Amniotic epithelial cell (primary cell): Measurements from ENCODE around the gene CTU2.

Experiments used
- DNase-seq: peaks from one replicate; pipeline ENCODE4 v3.0.0-alpha.2; 2010; ENCODE audit warnings: low read depth

Gene CTU2

DNA sequence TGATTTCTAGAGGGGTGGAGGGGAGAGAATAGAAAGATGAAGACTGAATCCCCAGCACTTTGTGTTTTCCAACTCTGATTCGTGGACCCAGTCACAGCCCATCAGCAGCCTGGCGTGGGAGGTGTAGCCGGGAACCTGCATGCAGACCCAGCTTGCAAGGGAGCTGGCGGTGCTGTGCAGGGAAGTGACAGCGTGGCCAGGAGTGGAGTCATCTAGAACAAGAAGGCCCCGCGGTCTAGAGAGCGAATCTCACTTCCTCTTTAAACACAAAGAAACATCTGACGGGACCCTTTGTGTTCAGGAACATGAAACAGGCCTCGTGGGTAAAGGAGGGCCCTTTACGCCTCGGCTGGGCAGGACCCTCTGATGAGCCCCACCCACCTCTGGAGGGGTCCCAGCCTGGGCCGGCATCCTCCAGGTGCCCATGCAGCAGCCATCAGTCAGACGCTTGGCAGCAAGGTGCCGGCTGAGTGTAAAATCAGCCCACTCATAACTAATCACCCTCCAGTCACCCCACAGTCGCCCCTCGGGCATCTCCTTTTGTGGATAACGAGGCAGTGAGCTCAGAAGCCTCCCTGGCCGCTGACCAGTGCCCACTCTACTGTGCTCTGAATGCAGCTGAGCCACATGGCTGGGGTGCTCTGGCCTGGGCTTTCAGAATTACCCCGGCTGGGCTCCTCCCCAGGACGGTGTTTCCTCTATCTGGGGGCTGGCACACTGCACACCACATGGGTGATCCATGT, 24.4 kb upstream of the CTU2 start:
- DNase-seq: no peak

DNA sequence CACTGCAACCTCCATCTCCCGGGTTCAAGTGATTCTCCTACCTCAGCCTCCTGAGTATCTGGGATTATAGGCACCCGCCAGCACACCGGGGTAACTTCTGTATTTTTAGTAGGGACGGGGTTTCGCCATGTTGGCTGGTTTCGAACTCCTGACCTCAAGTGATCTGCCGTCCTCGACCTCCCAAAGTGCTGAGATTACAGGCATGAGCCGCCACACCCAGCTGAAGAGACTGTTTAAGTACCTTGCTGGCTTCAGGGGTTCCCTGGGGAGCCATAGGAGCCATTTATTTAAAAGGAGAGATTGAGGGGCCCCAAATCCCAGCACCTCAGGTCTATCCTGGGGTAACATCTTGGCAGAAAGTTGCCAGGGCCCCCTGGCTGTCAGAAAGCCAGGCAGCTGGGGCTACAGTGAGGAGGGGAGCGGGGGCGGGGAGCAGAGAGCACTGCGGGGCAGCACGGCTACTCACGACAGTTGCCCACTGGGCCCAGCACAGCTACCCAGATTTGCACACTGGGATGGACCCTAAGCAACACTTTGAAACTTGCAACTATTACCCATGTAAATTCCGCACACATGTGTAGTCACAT, 21.6 kb upstream of the CTU2 start:
- DNase-seq: no peak

DNA sequence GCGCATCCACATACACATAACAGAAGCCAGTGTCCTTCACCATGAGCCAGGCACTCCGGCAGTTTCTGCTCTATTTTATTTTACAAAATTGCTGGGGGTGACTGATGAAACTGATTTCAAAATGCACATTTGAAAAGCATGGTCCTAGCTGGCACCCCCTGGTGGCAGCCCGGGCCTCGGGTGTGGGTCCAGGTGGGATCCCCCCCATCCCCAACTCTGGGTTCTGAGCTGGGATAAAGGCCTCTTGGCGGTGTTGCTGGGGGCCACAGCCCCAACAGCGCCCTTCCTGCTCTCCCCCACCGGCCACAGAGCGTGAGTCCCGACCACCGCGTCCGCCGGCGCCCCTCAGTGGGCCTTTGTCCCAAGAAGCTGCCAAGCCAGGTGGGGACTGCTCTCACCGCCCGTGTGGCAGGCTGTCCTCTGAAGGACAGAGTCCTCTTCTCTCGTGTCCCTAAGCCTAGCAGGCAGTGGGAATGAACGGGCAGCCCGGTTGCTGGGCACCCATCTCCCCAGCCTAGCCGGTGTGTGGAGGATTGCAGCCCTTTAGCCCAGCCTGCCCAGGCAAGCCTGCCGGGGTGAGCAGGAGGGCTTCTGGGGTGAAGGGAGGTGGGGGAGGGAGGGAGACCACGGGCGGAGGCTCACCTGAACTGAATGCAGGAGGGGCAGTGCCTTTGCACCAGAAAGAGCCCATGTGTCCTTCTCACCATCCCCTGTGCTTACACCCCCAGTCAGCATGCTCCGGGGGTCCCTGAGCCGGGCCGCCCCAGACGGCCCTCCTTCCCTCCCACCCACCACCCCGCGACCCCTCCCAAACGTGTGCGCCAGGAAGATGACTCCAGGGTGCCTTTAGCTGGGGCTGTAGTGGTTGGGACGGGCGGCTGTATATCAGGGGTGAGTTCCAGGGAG, 20.9 kb upstream of the CTU2 start:
- peak; percentile 65 for DNase-seq

DNA sequence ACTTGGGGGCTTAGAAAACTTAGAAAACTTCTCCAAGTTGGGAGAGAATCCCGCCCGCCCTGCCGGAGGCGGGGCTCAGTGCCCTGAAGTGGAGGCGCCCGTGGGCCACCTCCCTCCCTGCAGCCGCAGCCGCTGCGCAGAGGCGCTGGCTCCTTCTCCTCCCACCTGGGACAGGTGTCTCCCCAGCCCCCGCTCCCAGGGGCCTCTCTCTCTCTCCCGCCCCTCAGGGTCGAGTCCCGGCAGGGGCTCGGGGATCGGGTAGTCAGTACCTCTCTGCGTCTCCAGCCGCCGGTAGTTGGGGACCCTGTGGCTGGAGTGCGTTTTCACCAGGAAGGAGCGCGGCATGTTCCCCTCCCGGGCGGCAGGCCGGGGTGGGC, 20.3 kb upstream of the CTU2 start:
- DNase-seq: no peak

DNA sequence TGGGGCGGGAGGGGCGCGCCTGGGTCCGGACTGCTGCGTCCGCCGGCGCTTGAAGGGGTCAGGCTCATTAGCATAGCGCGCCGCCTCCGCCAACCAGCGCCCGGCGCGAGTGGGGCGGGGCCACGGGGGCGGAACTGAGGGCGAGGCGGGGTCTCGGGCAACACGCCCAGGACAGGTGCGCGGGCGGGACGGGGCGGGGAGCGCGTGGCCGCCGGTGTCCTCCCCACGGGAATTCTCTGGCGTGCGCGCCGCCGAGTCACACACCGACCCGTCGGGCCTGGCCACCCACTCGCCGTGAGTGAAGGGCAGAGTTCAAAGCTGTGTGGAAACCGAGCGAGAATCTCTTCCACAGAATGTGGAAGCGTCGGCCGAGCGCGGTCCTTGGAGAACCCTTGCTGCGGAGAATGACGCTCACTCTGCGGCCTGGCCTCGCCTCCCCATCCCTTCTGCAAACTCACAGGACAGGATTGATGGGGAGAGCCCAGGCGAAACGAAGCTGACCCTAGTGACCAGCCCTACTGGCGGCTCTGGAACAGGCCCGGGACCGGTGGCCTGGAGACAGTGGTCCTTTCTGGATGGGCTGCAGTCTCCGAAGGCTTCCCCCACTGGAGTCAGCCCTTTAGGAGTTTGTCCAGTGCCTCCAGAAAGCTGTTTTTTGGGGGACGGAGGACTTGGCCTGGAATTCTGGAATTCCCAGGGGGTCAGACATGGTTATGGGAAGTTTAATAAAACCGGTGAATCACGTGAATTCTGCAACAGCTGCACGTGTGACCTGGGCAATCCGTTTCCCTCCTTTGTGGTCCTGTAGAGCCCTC, 19.7 kb upstream of the CTU2 start, which contains the start of gene SNAI3:
SNAI3 (minus strand) TSS at position 69 of the 815 bp plus-strand sequence. CDS start 101 bp downstream, outside the sequence.
- peak; percentile 35 for DNase-seq

DNA sequence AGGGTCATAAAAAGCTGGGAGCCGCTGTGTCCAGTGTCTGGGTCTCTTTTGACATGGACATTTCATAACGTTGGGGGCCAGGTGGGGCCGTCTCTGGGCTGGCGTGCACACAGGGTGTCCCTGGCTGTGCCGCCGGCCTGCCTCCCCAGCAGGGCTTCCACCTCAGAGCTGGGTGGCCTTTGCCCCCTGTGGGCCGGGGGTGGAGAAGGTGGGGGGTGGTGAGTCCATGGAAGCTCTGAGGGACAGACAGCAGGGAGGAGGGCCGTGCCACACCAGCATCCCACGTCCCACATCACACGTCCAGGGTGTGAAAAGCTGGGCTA, 19.1 kb upstream of the CTU2 start:
- no peak for DNase-seq

DNA sequence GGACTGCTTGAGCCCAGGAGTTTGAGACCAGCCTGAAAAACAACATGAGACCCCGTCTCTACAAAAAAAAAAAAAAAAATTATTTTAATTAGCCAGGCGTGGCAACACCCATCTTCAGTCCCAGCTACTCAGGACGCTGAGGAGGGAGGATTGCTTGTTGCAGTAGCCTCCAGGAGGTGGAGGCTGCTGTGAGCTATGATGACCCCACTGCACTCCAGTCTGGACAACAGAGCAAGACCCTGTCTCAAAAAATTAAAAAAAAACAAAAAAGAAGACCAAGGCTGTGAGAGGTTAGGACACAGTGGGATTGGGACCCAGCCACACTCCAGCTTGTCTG, 18.7 kb upstream of the CTU2 start:
- DNase-seq: no peak

DNA sequence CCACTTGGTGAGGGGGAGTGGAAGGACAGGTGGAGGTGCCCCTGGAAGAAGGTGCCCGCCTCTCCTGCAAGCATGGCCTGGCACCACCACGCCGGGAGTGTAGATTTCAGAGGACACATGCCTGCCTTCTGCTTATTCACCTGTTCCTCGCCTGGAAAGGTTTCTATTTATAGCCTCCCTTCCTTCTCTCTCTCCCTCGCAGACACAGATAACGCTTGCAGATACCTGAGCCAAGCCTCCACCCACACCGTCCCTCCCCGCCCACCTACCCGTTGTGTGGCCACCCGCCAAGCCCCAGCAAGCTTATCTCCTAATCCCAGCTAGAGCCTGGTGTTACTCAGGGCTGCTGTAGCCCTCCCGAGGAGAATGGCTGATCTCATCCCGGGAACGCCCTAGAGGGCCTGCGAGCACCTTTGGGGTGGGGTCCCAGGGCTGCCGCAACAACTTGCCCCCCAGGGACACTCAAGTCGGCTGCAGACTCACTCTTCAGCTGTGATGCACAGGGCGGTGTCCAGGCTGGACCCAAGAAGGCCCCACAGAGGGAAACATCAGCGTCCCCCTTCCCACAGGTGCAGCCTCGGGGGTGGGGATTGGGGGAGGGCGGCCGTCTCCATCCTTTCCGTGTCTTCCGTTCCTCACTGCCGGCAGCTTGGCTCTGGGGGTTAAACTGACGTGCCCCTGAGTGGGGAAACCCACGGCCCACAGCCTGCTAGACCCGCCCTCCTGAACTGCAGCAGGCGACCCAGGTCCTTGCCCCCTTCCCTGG, 18.1 kb upstream of the CTU2 start:
- DNase-seq: peak; percentile 55

DNA sequence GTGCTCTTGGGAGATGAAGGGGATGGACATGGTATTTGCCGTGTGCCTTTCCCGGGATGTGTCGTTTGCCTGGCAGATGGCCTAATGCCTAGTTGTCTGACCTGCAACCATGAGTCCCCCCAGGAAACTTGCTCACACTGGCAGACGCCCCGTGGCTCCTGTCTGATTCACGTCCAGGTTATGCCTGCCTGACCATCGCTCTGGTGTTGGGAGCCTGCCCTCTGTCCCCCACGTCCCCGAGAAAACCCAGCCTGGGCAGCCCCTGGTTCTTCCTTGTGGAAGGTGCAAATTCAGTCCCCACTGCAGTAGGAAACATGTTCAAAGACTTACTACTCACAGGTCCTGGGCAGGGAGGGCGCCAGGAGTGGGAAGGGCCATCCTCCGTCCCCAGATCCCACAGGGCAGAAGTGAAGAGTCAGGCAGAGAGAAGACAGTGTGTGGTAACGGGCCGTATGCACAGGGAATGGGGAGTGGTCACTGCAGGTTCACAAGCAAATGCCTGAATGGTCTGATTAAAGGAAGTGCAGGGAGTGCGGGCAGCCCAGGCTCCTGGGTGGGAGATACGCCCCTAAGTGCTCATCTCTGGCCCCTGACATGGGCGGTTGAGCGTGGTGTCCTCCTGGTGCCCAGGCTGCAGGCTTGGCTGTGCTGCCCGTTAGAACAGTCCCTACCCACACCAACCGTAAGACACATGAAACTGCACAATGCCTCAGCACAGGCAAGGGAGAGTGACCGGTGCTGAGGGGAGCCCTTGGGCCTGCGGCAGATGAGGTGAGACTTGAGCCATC, 15.8 kb upstream of the CTU2 start:
- DNase-seq: no peak

DNA sequence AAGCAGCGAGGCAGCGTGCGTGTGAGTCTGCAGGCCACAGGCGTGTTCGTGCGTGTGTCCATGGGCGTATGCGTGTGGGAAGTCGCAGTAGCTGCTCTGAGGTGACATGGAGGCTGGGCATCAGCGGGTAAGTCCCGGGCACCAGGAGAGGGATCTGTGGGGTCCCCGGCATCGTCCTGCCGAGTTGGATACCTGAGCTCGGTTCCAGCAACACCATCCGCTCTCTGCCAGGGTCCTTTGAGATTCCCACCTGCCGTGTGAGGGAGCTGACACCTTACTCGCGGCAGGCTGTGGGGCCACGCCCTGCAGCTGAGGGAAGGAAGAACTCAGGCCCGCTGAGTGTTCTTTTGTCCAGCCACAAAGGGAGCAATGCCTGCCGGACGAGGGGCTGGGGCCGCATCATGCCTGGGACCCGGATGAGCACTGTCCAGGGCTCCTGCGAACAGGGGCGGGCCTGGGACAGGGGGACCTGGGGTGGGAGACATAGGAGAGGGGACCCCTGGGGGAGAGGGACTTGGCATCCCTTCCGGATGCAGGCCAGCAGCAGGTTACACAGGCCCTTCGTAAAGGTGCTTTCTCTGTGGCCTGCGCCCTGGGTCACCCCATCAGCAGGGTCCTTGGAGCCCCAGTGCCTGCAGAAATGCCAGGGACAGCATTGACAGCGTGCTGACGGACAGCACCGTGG, 15.0 kb upstream of the CTU2 start:
- DNase-seq: no peak

DNA sequence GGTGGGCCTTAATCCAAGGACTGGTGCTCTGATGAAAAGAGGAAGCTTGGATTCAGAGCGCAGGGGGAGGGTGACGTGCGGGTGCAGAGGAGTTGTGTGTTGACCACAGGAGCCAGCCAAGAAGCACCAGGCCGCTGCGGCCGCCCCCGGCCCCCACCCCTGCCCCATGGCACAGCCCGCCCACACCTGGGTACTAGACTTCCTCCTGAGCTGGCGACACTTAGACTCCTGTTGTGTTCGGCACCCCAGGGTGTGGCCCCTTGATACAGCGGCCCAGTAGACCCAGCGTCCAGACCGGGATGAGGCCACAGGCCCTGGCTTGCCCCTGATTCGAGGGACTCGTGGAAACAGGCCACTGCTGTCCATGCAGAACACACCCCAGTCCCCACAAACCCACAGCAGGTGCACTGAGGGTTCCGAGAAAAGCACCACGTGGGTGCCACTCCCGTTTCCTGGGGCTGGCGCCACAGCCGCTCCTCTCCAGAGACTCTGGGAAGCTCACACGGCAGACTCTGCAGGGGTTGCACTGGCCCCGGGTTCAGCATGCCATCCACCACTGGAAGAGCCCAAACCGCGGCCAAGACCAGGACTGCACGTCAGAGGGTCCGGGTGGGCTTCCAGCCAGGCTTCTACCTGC, 14.3 kb upstream of the CTU2 start:
- no peak for DNase-seq

DNA sequence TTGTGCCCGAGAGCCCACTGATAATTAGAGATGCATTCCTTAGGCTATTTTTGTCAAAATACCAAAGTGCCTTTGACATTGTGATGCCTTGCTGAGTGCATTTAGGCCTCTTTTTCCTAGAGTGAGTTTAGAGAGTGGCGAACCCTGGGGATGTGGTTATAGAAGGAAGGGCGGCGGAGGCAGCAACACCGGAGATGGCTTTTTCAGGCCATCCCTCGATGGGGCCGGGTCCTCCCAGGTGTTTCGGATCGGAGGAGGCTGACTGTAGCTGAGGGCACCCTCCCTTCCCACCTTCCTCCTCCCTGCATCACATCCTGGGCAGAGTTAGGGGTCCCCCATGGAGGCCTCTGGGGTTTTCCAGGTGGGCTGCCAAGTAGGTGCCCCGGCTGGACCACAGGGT, 13.4 kb upstream of the CTU2 start:
- DNase-seq: no peak

DNA sequence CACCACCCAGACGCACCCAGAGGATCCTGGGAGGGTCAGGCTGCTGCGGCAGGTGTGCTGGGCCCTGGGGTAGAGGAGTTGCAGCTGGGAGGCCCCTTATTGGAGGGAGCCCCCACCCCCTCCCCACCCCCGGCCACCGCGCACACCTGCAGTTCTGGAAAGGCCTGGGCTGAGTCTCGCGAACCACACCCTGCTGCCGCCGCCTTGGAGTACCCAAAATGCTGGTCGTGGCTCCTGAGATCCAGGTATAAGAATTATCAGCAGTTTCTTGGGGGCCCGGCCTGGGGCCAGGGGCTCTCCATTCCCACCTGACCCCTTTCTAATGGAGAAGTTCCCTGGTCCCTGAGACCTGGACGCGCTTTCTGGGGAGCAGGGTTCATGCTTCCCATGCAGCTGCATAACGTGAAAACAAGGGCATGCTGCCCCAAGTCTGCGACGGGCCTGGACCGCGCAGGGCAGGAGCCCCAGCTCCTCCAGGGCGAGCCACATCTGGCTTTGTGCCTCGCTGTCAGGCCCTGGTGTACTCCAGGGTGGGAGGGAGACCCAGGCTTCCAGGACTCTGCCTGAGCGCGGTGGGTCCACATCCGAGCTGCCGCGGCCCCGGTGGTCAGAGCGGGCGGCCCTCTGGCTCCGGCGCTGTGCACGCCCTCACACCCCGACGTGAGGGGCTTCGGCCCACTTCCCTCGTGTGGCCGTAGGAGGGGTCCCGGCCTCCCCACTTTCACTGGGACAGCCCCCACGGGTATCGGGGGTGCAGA, 12.7 kb upstream of the CTU2 start:
- DNase-seq: no peak

DNA sequence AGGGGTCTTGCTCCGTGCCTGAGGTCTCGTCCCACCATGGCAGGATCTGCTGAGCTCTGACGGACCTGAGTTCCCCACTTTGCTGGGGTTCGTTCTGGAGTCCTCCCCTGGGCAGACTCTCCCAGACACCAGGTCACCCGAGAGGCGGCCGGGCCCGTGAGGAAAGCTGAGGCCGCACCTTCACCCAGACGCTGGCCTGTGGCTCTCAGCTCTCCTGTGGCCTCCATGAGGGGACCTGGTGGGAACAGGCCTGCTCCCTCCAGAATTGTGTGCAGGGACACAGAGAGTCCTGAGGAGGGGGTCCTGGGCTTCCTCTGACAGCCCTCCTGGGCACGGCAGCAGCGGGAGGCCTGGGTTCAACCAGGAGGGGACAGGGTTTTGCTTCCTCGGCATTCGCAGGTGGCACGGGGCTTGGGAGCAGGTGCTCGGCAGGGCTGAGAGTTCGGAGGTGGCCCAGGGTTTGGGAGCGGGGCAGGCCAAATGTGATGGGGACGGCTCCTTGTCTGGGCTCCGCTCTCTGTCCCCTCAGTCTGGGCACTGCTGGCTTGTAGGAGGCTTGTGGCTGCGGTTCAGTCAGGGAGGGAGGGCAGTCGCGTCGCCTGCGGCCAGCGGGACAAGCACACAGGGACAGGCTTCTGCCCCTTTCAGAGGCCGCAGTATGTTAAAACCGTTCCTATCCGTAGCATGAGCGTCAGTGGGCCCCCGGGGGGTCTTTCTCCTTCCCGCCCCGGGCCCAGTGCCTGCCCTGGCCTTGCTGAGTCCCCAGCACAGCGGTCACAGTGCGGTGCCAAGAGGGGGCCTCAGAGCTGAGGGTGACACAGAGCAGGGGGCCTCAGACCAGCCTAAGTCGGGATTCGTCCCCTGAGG, 11.8 kb upstream of the CTU2 start:
- no peak for DNase-seq

DNA sequence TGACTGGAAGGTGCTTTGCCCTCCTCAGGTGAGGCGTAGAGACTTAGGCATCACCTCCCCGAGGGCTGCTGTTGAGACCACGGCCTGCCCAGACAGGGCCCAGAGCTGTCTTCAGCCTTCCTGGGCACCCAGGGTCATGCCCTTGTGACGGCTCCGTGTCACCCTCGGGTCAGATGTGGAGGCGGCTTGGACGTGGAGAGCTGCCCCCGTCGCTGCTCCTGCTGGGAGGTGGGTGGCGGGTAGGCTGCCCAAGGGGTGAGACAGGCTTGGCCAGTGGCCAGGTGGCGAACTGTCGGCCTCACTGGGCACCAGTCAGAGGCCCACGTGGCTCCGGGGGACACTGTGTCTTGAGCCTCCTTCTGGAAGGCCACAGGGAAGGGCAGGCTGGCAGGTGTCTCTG, 11.1 kb upstream of the CTU2 start:
- no peak for DNase-seq

DNA sequence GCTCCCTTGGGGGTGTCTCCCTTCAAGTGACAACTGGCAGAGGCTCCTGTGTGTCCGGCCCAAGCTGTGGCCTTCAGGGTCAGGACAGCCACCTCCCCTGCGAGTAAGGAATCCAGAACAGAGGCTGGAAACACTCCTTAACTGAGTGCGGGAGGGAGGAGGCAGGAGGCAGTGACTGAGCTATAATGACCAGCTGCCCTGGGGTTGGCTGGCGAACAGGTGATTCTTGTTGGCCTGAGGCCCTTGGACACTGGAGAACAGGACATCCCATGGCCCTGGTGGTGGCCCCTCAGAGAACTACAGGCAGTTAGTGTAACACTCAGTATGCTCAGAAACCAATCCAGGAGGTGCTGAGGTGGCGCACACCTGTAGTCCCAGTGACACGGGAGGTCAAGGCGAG, 10.6 kb upstream of the CTU2 start:
- no peak for DNase-seq

DNA sequence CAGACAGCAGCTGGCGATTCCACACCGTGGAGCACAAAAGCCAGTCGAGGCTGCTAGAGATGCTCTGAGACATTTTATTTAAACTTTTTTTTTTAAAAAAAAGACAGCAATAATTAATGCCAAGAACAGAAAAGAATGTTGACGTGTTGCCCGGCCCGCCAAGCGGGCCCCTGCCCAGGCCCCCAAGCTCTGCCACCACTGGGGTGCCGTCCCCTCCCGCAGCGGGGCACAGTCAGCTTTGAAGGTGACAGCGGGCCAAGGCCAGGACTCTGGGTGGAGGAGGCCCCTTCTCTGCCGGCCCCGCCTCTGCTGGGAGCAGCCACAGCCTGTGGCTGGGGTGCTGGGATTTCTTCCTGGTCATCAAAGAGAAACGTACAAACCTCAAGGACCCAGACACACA, 9.9 kb upstream of the CTU2 start:
- no peak for DNase-seq
